Measurements from ENCODE around the gene DCLRE1C.
A peak's percentile ranks its signal among the peaks of the same experiment; 100 is the strongest.

Gene DCLRE1C

DNA sequence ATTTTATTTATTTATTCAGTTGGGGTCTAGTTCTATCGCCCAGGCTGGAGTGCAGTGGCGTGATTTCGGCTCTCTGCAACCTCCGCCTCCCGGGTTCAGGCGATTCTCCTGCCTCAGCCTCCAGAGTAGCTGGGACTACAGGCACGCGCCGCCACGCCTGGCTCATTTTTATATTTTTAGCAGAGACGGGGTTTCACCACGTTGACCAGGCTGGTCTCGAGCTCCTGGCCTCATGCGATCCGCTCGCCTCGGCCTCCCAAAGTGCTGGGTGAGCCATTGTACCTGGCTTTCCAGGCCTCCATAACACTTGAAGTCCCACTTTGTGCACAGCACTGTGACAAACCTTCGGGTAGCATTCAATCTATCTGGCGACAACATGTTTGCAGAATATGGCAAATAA, 1.0 kb upstream of the DCLRE1C start:
- DNase-seq (ENCODE audit: extremely low spot score), result no peak
- POLR2A ChIA-PET, result interaction anchor here (0.6 to 2.9 kb wide), 10 partner anchors 9 to 380 kb away, joined by 3 to 30 read pairs (median 5); partner anchors contain the start of genes CDNF, HSPA14, MSANTD7 and SUV39H2
- TF ChIP-seq FOXA1 (IDR thresholded peaks at IDR 0.05), result no peak
- no peak for TF ChIP-seq CTBP1 (IDR thresholded peaks at IDR 0.05; ENCODE audit: borderline replicate concordance)
- TF ChIP-seq BHLHE40 (IDR thresholded peaks at IDR 0.05; ENCODE audit: borderline replicate concordance), result no peak
- no peak for TF ChIP-seq FOXK2 (IDR thresholded peaks at IDR 0.05)
- no peak for TF ChIP-seq L3MBTL2 (conservative IDR thresholded peaks at IDR 0.05)
- TF ChIP-seq, protein P1, sequence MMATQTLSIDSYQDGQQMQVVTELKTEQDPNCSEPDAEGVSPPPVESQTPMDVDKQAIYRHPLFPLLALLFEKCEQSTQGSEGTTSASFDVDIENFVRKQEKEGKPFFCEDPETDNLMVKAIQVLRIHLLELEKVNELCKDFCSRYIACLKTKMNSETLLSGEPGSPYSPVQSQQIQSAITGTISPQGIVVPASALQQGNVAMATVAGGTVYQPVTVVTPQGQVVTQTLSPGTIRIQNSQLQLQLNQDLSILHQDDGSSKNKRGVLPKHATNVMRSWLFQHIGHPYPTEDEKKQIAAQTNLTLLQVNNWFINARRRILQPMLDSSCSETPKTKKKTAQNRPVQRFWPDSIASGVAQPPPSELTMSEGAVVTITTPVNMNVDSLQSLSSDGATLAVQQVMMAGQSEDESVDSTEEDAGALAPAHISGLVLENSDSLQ (IDR thresholded peaks at IDR 0.05), result no peak
- no peak for TF ChIP-seq SP1 (IDR thresholded peaks at IDR 0.05)
- TF ChIP-seq ELF4 (IDR thresholded peaks at IDR 0.05), result no peak
- CTCF ChIA-PET, result no interaction called here

DNA sequence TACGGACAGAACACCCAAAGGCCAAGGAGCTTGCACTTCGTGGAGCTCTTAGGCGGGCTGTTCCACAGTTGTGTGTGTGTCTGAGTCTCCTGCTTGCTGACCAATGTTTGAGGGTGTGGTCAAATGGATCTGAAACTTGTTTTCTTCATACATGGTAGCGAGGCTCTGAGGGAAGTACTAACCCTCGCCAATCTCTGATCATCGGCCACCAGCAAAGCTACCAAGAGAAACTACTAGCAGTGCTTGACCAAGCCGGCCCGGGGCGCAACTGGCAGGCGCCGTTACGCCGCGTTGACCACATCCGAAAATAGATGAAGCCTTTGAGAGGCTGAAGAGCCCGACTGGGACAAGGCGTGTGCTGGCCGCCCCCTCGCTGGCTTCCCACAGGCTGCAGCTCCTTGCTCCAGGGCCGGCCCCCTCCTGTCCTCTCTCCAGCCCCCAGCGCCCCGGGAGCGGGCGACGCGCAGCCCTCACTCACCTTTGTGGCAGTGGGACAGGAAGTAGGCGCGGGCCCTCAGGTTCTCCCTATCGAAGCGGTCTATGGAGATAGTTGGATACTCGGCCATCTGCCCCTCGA, 384 bp downstream of the DCLRE1C start:
- peak; percentile 48 for DNase-seq (ENCODE audit: extremely low spot score)
- ChIA-PET CTCF (interaction anchor here (0.9 to 1.2 kb wide), 4 partner anchors 18 to 152 kb away, joined by 3 to 4 read pairs (median 3); partner anchors contain the start of gene CDNF), POLR2A (interaction anchor here (0.6 to 2.9 kb wide), 15 partner anchors 8 to 1651 kb away, joined by 3 to 30 read pairs (median 4); partner anchors contain the start of genes CDNF, HSPA14, MSANTD7 and RPP38)
- TF ChIP-seq FOXA1 (IDR thresholded peaks at IDR 0.05) (no peak), ARNT (IDR thresholded peaks at IDR 0.05) (no peak), FOXM1 (IDR thresholded peaks at IDR 0.05; ENCODE audit: borderline replicate concordance) (no peak), ZNF384 (IDR thresholded peaks at IDR 0.05) (no peak), SP1 (IDR thresholded peaks at IDR 0.05) (no peak)

DNA sequence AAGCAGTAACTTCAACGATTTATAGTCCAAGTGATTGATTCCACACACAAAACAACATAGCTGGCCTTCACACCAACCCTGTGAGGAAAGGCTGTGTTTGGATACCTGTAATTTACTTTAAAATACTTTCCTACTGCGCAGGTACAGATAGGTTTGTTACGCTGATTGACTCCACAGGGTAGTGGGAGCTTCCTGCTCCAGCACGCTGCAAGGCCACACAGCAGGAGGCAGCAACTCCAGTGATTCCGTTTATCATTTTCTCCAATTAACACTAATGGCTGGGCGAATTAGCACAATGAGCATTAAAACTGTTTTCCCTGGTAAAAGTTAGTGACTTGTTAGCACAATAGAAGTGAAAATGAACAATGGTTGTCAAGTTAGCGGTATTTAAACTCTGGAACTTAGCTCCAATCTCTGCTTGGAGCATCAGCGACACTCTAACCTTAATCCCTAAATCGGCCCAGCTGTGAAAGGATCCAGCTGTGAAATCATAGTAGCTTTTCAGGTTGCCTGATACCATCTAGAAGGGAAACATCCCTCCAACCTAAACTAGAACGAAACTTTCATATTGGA, 959 bp downstream of the DCLRE1C start:
- DNase-seq (ENCODE audit: extremely low spot score), result no peak
- TF ChIP-seq NFRKB (IDR thresholded peaks at IDR 0.05), result no peak
- no peak for TF ChIP-seq FOXK2 (IDR thresholded peaks at IDR 0.05)
- no peak for TF ChIP-seq CTBP1 (IDR thresholded peaks at IDR 0.05; ENCODE audit: borderline replicate concordance)
- no peak for TF ChIP-seq L3MBTL2 (conservative IDR thresholded peaks at IDR 0.05)
- TF ChIP-seq, protein P1 (IDR thresholded peaks at IDR 0.05), result no peak
- TF ChIP-seq BHLHE40 (IDR thresholded peaks at IDR 0.05; ENCODE audit: borderline replicate concordance), result no peak
- TF ChIP-seq ARNT (IDR thresholded peaks at IDR 0.05), result no peak
- no peak for TF ChIP-seq FOXA1 (IDR thresholded peaks at IDR 0.05)
- TF ChIP-seq HDGF (IDR thresholded peaks at IDR 0.05; ENCODE audit: borderline replicate concordance), result no peak
- TF ChIP-seq TARDBP (IDR thresholded peaks at IDR 0.05), result no peak
- no peak for TF ChIP-seq SP1 (IDR thresholded peaks at IDR 0.05)
- CTCF ChIA-PET, result interaction anchor here (0.5 to 1.2 kb wide), 6 partner anchors 19 to 1132 kb away, joined by 3 to 4 read pairs (median 4); partner anchors contain the start of gene CDNF
- POLR2A ChIA-PET, result interaction anchor here (0.8 to 2.9 kb wide), 8 partner anchors 9 to 1651 kb away, joined by 3 to 30 read pairs (median 5); partner anchors contain the start of genes CDNF, HSPA14, MSANTD7 and RPP38

DNA sequence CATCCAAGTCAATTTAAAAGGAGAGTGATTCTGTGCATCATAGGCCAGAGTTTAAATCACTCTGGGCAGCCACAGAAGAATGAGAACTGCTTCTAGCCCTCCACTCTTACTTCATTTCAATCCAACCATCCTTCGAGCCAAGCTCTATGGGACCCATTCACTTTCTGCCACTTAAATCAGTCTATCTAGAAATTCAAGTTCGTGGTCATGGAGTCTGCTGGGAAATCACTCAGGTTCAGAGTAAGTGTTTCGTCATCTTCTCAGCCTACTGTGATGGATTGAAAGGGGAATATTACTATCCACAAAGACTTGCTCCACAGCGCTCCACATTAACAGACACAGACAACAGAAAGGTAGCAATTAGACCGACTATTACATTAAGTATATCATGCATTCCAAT, 4.6 kb downstream of the DCLRE1C start:
- POLR2A ChIA-PET, result interaction anchor here (2.1 kb wide), 1 partner anchor 10 kb away, joined by 7 read pairs; the partner anchor contains the start of gene MEIG1
- CTCF ChIA-PET, result no interaction called here
- no peak for DNase-seq (ENCODE audit: extremely low spot score)

DNA sequence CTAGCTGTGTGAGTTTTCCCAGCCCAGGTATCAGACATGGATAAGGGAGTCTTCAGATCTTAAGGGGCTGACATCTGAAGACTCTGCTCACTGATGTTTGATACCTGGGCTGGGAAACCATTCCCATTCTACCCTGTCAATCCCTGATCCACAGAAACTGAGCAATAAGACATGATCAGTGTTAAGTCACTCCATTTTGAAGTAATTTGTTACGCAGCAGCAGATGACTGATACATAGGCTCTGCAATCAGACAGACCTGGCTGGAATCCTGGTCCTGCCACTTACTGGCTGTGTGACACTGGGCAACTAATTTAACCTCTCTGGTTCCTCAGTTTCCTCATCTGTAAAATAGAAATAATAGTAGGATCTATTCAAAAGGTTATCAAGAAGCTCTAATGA, 6.6 kb downstream of the DCLRE1C start:
- TF ChIP-seq L3MBTL2 (conservative IDR thresholded peaks at IDR 0.05) (no peak), BHLHE40 (IDR thresholded peaks at IDR 0.05; ENCODE audit: borderline replicate concordance) (no peak), SP1 (IDR thresholded peaks at IDR 0.05) (no peak), ZNF384 (IDR thresholded peaks at IDR 0.05) (no peak), TARDBP (IDR thresholded peaks at IDR 0.05) (no peak), HDGF (IDR thresholded peaks at IDR 0.05; ENCODE audit: borderline replicate concordance) (no peak), FOXM1 (IDR thresholded peaks at IDR 0.05; ENCODE audit: borderline replicate concordance) (no peak), CTBP1 (IDR thresholded peaks at IDR 0.05; ENCODE audit: borderline replicate concordance) (no peak), NFRKB (IDR thresholded peaks at IDR 0.05) (no peak), LEF1 (IDR thresholded peaks at IDR 0.05; ENCODE audit: borderline replicate concordance) (no peak), ARNT (IDR thresholded peaks at IDR 0.05) (no peak), ELF4 (IDR thresholded peaks at IDR 0.05) (no peak), FOXA1 (IDR thresholded peaks at IDR 0.05) (no peak)
- TF ChIP-seq, protein P1 (IDR thresholded peaks at IDR 0.05), result no peak
- DNase-seq (ENCODE audit: extremely low spot score), result no peak
- CTCF ChIA-PET, result no interaction called here
- POLR2A ChIA-PET, result interaction anchor here (2.4 kb wide), 1 partner anchor 12 kb away, joined by 7 read pairs; the partner anchor contains the start of gene MEIG1

More for the DNA sequence above, 4.6 kb downstream of the DCLRE1C start:
- TF ChIP-seq NFRKB (IDR thresholded peaks at IDR 0.05), result no peak
- no peak for TF ChIP-seq CTBP1 (IDR thresholded peaks at IDR 0.05; ENCODE audit: borderline replicate concordance)
- TF ChIP-seq TARDBP (IDR thresholded peaks at IDR 0.05), result no peak
- TF ChIP-seq, protein P1 (IDR thresholded peaks at IDR 0.05), result no peak
- no peak for TF ChIP-seq ZNF384 (IDR thresholded peaks at IDR 0.05)
- TF ChIP-seq SUZ12 (IDR thresholded peaks at IDR 0.05), result no peak
- no peak for TF ChIP-seq FOXA1 (IDR thresholded peaks at IDR 0.05)
- TF ChIP-seq SP1 (IDR thresholded peaks at IDR 0.05), result no peak
- no peak for TF ChIP-seq FOXK2 (IDR thresholded peaks at IDR 0.05)

All from HEK293T (cell line).